MM.1S (cell line): Measurements from ENCODE around the gene IPO5.

Experiments
- EZH2phosphoT487 ChIP-seq: fragments of 300-600 bp; sonication (generic); IDR thresholded peaks from 2 replicates; pipeline ENCODE4 v1.6.1; 2018; ENCODE audit warnings: antibody characterized with exemption, low read length
- TF ChIP-seq, protein P1 (sequence below): fragments of 300-600 bp; sonication (generic); IDR thresholded peaks from 2 replicates; pipeline ENCODE4 v1.5.1; 2016; ENCODE audit warnings: antibody characterized with exemption, low read length, mixed read lengths

GRCh38 chr13:97974773-97975172 is 21.3 kb downstream of the IPO5 start:
- TF ChIP-seq, protein P1, sequence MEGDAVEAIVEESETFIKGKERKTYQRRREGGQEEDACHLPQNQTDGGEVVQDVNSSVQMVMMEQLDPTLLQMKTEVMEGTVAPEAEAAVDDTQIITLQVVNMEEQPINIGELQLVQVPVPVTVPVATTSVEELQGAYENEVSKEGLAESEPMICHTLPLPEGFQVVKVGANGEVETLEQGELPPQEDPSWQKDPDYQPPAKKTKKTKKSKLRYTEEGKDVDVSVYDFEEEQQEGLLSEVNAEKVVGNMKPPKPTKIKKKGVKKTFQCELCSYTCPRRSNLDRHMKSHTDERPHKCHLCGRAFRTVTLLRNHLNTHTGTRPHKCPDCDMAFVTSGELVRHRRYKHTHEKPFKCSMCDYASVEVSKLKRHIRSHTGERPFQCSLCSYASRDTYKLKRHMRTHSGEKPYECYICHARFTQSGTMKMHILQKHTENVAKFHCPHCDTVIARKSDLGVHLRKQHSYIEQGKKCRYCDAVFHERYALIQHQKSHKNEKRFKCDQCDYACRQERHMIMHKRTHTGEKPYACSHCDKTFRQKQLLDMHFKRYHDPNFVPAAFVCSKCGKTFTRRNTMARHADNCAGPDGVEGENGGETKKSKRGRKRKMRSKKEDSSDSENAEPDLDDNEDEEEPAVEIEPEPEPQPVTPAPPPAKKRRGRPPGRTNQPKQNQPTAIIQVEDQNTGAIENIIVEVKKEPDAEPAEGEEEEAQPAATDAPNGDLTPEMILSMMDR, result no peak
- no peak for TF ChIP-seq EZH2phosphoT487
